Measurements from ENCODE around the gene RAB15. TPM values are rescaled to one million over a fixed set of nuclear protein-coding genes. Genes with fewer than 3 reads are reported as not detected.

RAB15 gene
- total RNA-seq, 1 donor from 2014 or later: 98.4 TPM

DNA sequence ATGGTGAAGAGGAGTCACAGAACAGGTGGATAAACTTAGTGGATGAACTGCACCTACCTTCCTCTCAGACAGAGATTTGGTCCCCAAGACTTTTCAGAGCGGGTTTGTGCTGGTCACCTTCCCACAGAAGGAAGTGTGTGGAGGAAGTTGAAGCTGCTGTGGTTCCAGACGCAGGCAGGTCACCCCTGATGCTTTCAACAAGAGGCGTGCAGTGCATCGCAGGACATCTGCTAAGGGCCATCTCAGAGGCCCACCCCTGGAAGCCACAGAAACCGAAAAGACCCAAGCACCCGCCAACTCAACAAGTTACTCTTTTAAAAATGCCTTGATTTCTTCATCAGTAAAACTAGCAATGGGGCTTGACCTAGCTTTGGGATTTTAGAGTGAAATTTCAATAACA, 28.6 kb downstream of the RAB15 start:
- Mint-ChIP-seq H3K36me3 (ENCODE audit: low read depth) (peaks cover 22% of the 10 kb centered on the region), H3K4me3 (ENCODE audit: unreplicated experiment) (no peak overlapping the region), H3K9me3 (ENCODE audit: low read depth) (no peaks in the 10 kb centered on the region), H3K27ac (ENCODE audit: unreplicated experiment) (no peak overlapping the region), H3K27me3 (ENCODE audit: low read depth) (no peaks in the 10 kb centered on the region), H3K4me1 (ENCODE audit: low read depth) (peaks cover 4% of the 10 kb centered on the region)
- DNase-seq (ENCODE audit: low spot score): no peak
- TF ChIP-seq, protein P1, sequence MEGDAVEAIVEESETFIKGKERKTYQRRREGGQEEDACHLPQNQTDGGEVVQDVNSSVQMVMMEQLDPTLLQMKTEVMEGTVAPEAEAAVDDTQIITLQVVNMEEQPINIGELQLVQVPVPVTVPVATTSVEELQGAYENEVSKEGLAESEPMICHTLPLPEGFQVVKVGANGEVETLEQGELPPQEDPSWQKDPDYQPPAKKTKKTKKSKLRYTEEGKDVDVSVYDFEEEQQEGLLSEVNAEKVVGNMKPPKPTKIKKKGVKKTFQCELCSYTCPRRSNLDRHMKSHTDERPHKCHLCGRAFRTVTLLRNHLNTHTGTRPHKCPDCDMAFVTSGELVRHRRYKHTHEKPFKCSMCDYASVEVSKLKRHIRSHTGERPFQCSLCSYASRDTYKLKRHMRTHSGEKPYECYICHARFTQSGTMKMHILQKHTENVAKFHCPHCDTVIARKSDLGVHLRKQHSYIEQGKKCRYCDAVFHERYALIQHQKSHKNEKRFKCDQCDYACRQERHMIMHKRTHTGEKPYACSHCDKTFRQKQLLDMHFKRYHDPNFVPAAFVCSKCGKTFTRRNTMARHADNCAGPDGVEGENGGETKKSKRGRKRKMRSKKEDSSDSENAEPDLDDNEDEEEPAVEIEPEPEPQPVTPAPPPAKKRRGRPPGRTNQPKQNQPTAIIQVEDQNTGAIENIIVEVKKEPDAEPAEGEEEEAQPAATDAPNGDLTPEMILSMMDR (IDR thresholded peaks at IDR 0.05): no peak

DNA sequence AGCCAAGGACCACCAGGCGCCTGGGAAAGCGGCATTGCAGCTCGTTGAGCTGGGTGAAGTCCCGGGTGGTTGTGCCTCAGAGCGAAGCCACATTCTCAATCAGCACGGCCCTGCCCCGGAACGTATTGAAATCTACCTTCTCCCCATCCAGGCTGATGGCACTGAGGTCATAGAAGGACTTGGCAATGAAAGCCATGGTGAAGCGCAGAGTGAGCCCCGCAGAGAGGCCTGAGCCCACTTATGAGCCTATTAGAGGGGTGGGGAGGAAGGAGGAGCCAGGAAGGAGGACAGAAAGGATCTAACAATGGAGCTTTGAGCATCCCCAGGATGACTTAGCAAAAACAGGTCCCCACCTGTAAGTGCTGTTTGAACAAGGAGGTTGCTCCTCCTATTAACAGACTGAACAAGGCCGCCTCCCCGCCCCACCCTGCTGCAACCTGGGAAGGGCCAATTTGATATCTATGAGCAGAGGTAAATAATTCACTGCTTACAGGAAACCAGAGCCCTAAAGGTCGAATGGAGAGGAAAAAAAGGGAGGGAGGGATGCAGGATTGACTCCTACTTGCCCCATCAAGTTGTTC, 29.5 kb downstream of the RAB15 start, which contains the start of gene GPX2:
GPX2 (minus strand) TSS at position 215 of the 581 bp plus-strand sequence; CDS start at position 196, 19 bp downstream.
- Mint-ChIP-seq H3K9me3 (ENCODE audit: low read depth) (no peaks in the 10 kb centered on the region), H3K27ac (ENCODE audit: unreplicated experiment) (no peak within 1 kb of the TSS), H3K36me3 (ENCODE audit: low read depth) (peaks cover 17% of the 10 kb centered on the region), H3K27me3 (ENCODE audit: low read depth) (no peaks in the 10 kb centered on the region), H3K4me1 (ENCODE audit: low read depth) (peaks cover 12% of the 10 kb centered on the region), H3K4me3 (ENCODE audit: unreplicated experiment) (no peak within 1 kb of the TSS)
- no peak for DNase-seq (ENCODE audit: low spot score)
- TF ChIP-seq, protein P1 (IDR thresholded peaks at IDR 0.05): no peak

DNA sequence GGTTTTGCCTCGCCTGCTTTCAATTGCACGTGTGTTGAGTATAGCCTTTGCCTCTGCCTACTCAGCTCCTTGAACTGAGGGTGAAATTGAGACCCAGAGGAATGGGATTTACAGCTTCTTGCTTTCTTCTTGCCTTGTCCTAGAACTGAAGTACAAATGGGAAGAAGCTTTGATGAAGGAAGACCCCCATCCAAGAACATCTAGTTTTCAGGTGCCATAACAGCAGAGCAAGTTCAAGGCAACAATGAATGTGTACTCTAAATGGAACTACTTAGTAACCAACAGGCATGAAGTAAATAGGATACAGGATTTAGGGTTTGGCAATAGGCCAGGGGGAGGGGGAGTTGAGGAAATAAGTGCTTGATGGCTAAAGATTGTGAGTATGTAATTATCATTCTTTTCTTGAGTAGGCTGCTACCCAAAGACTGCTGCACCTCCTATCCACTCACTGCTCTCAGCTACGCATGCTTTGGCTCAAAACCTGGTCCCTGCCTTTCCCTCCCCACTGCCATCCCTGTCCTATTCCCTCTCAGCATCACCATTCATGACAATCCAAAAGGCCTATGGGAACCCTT, 31.7 kb downstream of the RAB15 start:
- no peak overlapping the region for H3K27ac Mint-ChIP-seq (ENCODE audit: unreplicated experiment)
- DNase-seq (ENCODE audit: low spot score): no peak
- H3K27me3 Mint-ChIP-seq (ENCODE audit: low read depth): no peaks in the 10 kb centered on the region
- peaks cover 34% of the 10 kb centered on the region for H3K4me1 Mint-ChIP-seq (ENCODE audit: low read depth)
- H3K9me3 Mint-ChIP-seq (ENCODE audit: low read depth): no peaks in the 10 kb centered on the region
- H3K4me3 Mint-ChIP-seq (ENCODE audit: unreplicated experiment): no peak overlapping the region
- TF ChIP-seq, protein P1 (IDR thresholded peaks at IDR 0.05): no peak
- H3K36me3 Mint-ChIP-seq (ENCODE audit: low read depth): peaks cover 7% of the 10 kb centered on the region

DNA sequence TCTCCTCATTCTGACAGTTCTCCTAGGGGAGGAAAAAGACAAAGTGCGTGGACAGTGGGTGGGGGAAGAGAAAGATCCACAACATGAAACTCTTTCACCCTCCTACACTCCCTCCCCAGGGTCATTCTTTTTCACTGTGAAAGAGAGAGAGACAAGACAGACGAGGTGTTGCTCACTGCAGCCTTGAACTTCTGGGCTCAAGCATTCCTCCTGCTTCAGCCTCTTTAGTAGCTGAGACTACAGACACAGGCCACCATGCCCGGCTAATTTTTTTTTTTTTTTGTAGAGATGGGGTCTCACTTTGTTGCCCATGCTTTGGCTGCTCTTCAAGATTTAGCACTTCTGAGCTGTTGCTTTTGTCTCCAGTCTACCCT, 32.3 kb downstream of the RAB15 start:
- Mint-ChIP-seq H3K36me3 (ENCODE audit: low read depth) (peaks cover 4% of the 10 kb centered on the region), H3K27me3 (ENCODE audit: low read depth) (no peaks in the 10 kb centered on the region), H3K4me1 (ENCODE audit: low read depth) (peaks cover 38% of the 10 kb centered on the region), H3K9me3 (ENCODE audit: low read depth) (no peaks in the 10 kb centered on the region), H3K27ac (ENCODE audit: unreplicated experiment) (no peak overlapping the region), H3K4me3 (ENCODE audit: unreplicated experiment) (no peak overlapping the region)
- DNase-seq (ENCODE audit: low spot score): no peak
- TF ChIP-seq, protein P1 (IDR thresholded peaks at IDR 0.05): no peak

DNA sequence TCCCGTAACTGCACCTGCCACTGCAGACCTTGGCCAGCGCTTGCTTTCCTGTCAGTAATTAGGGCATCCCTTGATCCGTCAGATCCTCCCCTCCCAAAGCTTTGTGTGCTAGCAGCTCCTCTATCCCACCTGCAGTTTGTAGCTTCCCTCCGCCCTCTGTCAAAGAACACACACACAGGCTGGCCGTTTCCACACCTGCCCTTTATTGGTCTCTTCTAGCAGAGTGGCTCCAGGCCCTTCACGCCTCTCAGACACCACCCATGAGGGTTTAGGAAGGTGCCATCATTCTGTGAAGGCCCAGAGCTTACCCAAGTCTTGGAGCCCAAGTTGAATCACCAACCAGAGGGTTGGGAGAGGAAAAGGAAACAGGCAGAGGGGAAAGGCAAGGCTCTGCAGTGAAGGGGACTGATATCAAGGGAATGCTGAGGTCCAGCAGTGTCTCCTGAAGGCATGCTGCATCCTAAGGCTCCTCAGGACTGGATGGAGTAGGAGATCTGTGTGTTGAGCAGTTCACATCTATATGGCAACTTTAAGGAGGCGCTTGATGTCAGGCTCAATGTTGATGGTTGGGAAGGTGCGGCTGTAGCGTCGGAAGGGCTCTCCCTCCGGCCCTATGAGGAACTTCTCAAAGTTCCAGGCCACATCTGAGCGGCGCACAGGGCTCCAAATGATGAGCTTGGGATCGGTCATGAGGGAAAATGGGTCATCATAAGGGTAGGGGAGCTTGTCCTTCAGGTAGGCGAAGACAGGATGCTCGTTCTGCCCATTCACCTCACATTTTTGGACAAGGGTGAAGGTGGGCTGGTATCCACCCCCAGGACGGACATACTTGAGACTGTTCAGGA, 32.9 kb downstream of the RAB15 start:
- peaks cover 44% of the 10 kb centered on the region for H3K4me1 Mint-ChIP-seq (ENCODE audit: low read depth)
- no peak overlapping the region for H3K4me3 Mint-ChIP-seq (ENCODE audit: unreplicated experiment)
- peaks cover 7% of the 10 kb centered on the region for H3K36me3 Mint-ChIP-seq (ENCODE audit: low read depth)
- TF ChIP-seq, protein P1 (IDR thresholded peaks at IDR 0.05): no peak
- no peaks in the 10 kb centered on the region for H3K9me3 Mint-ChIP-seq (ENCODE audit: low read depth)
- H3K27ac Mint-ChIP-seq (ENCODE audit: unreplicated experiment): peak overlapping the region; percentile 13
- no peak for DNase-seq (ENCODE audit: low spot score)
- H3K27me3 Mint-ChIP-seq (ENCODE audit: low read depth): no peaks in the 10 kb centered on the region
